HCT116 (cell line): ENCODE data around the gene PARP8. TPM values are rescaled to one million over a fixed set of nuclear protein-coding genes. Genes with fewer than 3 reads are reported as not detected.
"Not testable (repeated sequence)": the region's sequence is repeated elsewhere in the genome, so short reads cannot be mapped to it uniquely, and the experiment has no call there.

ENCODE experiments used
- ATAC-seq: fragments of 200-7000 bp; cut with Tn5 transposase; 2 replicates; pipeline ENCODE4 v1.9.1; 2020; ENCODE audit warnings: mild to moderate bottlenecking, moderate library complexity
- BruUV-seq: library from RNA; stranded (reverse); fragments of 400-500 nt; replicated peaks from 2 replicates; lab custom pipeline; 2021; lab: Mats Ljungman, UMichigan
- CTCF ChIA-PET: fragments of 300-600 bp; sonication (Branson Sonifier 250); formaldehyde crosslinking; loops from one replicate; lab custom pipeline; 2021; ENCODE audit warnings: antibody characterized with exemption; lab: Charles Lee
- POLR2A ChIA-PET: fragments of 300-600, 350-600 bp; sonication (Branson Sonifier 250); formaldehyde crosslinking; loops from one replicate; lab custom pipeline; 2021; ENCODE audit warnings: antibody characterized with exemption; lab: Charles Lee
- RAD21 ChIA-PET, 2 experiments: fragments of 300-600 bp; sonication (Branson Sonifier 250); formaldehyde crosslinking; loops; one replicate each; lab custom pipeline; 2023; ENCODE audit warnings: low total read pairs in 2 of 2; ENCODE audit not compliant: uncharacterized antibody in 2 of 2, unreplicated experiment in 2 of 2, low non-redundant PET in 1 of 2; lab: Charles Lee
- DNase-seq: peaks from one replicate; pipeline ENCODE4 v3.0.0-alpha.2; 2010; ENCODE audit warnings: low read depth, low spot score
- H2AFZ ChIP-seq: fragments of 200-600 bp; shearing (Covaris generic), sonication (generic); 2 replicates; pipeline ENCODE4 v1.6.1; 2017; ENCODE audit warnings: low read depth, mixed run types, mixed read lengths, antibody characterized with exemption, low read length; ENCODE audit not compliant: poor library complexity, severe bottlenecking
- H3K27ac ChIP-seq: 2 replicates; pipeline ENCODE4 v1.5.1; 2012; ENCODE audit warnings: low read depth, low read length
- H3K27me3 ChIP-seq: fragments of 200-600 bp; sonication (generic); 2 replicates; pipeline ENCODE4 v1.6.1; 2016; ENCODE audit warnings: mixed run types, low read length, mixed read lengths; ENCODE audit not compliant: insufficient read depth
- H3K36me3 ChIP-seq, 2 experiments: fragments of 200-500 bp in 1 of 2; fragments of 200-600 bp in 1 of 2; sonication (Bioruptor generic) in 1 of 2; sonication (generic) in 1 of 2; 2 replicates each; pipeline versions ENCODE4 v1.5.1 to v1.6.1; 2014 to 2016; ENCODE audit warnings: low read length in 2 of 2, inconsistent platforms in 1 of 2, mixed read lengths in 1 of 2, mixed run types in 1 of 2; ENCODE audit not compliant: insufficient read depth in 2 of 2, control insufficient read depth in 1 of 2
- H3K4me1 ChIP-seq, 2 experiments: fragments of 200-600 bp in 1 of 2; sonication (generic) in 1 of 2; 2 replicates each; pipeline versions ENCODE4 v1.5.1 to v1.6.1; 2012 to 2017; ENCODE audit warnings: low read length in 2 of 2, inconsistent platforms in 1 of 2, mild to moderate bottlenecking in 1 of 2, mixed read lengths in 1 of 2, mixed run types in 1 of 2, moderate library complexity in 1 of 2; ENCODE audit not compliant: insufficient read depth in 2 of 2, control insufficient read depth in 1 of 2
- H3K4me2 ChIP-seq: fragments of 200-600 bp; sonication (generic); 2 replicates; pipeline ENCODE4 v1.6.1; 2017; ENCODE audit warnings: mixed run types, low read length, mixed read lengths
- H3K4me3 ChIP-seq, 2 experiments: fragments of 200-600 bp in 1 of 2; sonication (generic) in 1 of 2; replicated peaks in 1 of 2; 2 replicates each; pipeline ENCODE4 v1.5.1; 2011 to 2016; ENCODE audit warnings: low read length in 2 of 2, control low read depth in 1 of 2, low read depth in 1 of 2, mild to moderate bottlenecking in 1 of 2, mixed read lengths in 1 of 2, mixed run types in 1 of 2
- H3K79me2 ChIP-seq: fragments of 200-600 bp; sonication (generic); 2 replicates; pipeline ENCODE4 v1.6.1; 2017; ENCODE audit warnings: mild to moderate bottlenecking, mixed run types, low read length, moderate library complexity, mixed read lengths; ENCODE audit not compliant: insufficient read depth
- H3K9ac ChIP-seq: fragments of 200-600 bp; sonication (generic); 2 replicates; pipeline ENCODE4 v1.6.1; 2016; ENCODE audit warnings: low read length, mixed read lengths
- H3K9me2 ChIP-seq: fragments of 200-600 bp; sonication (generic), shearing (Covaris generic); 2 replicates; pipeline ENCODE4 v1.6.1; 2017; ENCODE audit warnings: mixed run types, mild to moderate bottlenecking, moderate library complexity; ENCODE audit not compliant: insufficient read depth
- H3K9me3 ChIP-seq, 2 experiments: fragments of 200-500 bp in 1 of 2; fragments of 200-600 bp in 1 of 2; sonication (Bioruptor generic) in 1 of 2; sonication (generic) in 1 of 2; 2 replicates each; pipeline ENCODE4 v1.6.1; 2014 to 2017; ENCODE audit warnings: low read length in 2 of 2, mixed read lengths in 2 of 2, inconsistent platforms in 1 of 2, low read depth in 1 of 2, mild to moderate bottlenecking in 1 of 2, mixed run types in 1 of 2, moderate library complexity in 1 of 2; ENCODE audit not compliant: control insufficient read depth in 1 of 2, insufficient read depth in 1 of 2
- H4K20me1 ChIP-seq: fragments of 200-600 bp; sonication (generic), shearing (Covaris generic); 2 replicates; pipeline ENCODE4 v1.6.1; 2017; ENCODE audit warnings: mixed run types, mild to moderate bottlenecking, moderate library complexity; ENCODE audit not compliant: insufficient read depth
- EGR1 ChIP-seq: IDR thresholded peaks from 2 replicates; pipeline ENCODE4 v1.6.1; 2012; ENCODE audit warnings: low read depth
- FOSL1 ChIP-seq: IDR thresholded peaks from 2 replicates; pipeline ENCODE4 v1.6.1; 2012; ENCODE audit warnings: low read depth
- POLR2A ChIP-seq: IDR thresholded peaks from 2 replicates; pipeline ENCODE4 v1.7.0; 2011; ENCODE audit warnings: borderline replicate concordance; ENCODE audit not compliant: insufficient read depth, insufficient read length; ENCODE audit errors: extremely low read depth
- SP1 ChIP-seq: IDR thresholded peaks from 2 replicates; pipeline ENCODE4 v1.6.1; 2012; ENCODE audit warnings: low read depth
- YY1 ChIP-seq: IDR thresholded peaks from 2 replicates; pipeline ENCODE4 v1.6.1; 2011; ENCODE audit warnings: low read length, low read depth, moderate library complexity, mild to moderate bottlenecking; ENCODE audit not compliant: insufficient replicate concordance; ENCODE audit errors: extremely low read depth
- ZNF274 ChIP-seq: fragments of 200-500 bp; sonication (Bioruptor generic); IDR thresholded peaks from 2 replicates; pipeline ENCODE4 v1.6.1; 2014; ENCODE audit warnings: mild to moderate bottlenecking, low read depth, low read length, inconsistent platforms
- intact Hi-C: fragments of 100-400 bp; cut with micrococcal nuclease; formaldehyde crosslinking; loops from 2 replicates; pipeline ENCODE4 v1.10.0; 2022
- total RNA-seq: library from RNA; stranded (reverse); gene quantifications from one replicate; pipeline ENCODE4 v1.2.1, GENCODE V29; 2021; ENCODE audit not compliant: unreplicated experiment
- TF ChIP-seq, protein P1 (sequence below): IDR thresholded peaks from 2 replicates; pipeline ENCODE4 v1.6.1; 2012
- TF ChIP-seq, protein P2 (sequence below): IDR thresholded peaks from 2 replicates; pipeline ENCODE4 v1.6.1; 2011; ENCODE audit warnings: mild to moderate bottlenecking, low read length, moderate library complexity; ENCODE audit not compliant: insufficient replicate concordance; ENCODE audit errors: extremely low read depth
- TF ChIP-seq, protein P3 (sequence below): IDR thresholded peaks from 2 replicates; pipeline ENCODE4 v1.6.1; 2012

Gene PARP8
- total RNA-seq, 1 experiment from 2014 or later: 19.0 TPM

DNA sequence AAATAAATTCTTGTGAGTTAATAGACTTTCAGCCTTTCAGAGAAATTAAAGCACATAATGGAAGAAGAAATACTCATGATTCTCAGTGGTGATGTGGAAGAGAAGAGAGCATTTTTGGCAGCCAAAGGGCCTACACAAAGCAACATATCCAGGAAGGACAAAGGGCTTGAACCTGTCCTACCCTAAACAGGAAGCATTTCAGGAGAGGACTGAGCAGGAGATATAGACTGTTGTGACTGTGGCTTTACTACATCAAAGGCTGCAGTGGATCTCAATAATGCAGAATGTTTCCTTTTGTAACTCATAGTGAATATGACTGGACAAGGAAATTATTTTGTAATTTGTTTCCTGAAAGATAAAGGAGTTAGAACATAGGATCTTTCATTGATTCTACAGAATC is 1.3 kb upstream of the PARP8 start:
- BruUV-seq: no TSS peak
- Histone ChIP-seq H2AFZ (no peak overlapping the region), H3K9ac (no peak overlapping the region), H3K9me2 (no peaks in the 10 kb centered on the region), H3K36me3 (no peaks in the 10 kb centered on the region), H3K4me3 (no peak overlapping the region), H3K4me1 (peaks cover 0 to 16% of the 10 kb centered on the region in 2 experiments; a peak in 2 of 4 replicates), H3K79me2 (peaks cover 11% of the 10 kb centered on the region), H3K27me3 (no peaks in the 10 kb centered on the region), H4K20me1 (no peaks in the 10 kb centered on the region), H3K9me3 (no peaks in the 10 kb centered on the region), H3K27ac (no peak overlapping the region), H3K4me2 (no peak overlapping the region)
- intact Hi-C loops: no loop called here
- CTCF ChIA-PET: no interaction called here
- RAD21 ChIA-PET: no interaction called here
- POLR2A ChIA-PET: no interaction called here
- no peak for ATAC-seq
- TF ChIP-seq, protein P1, sequence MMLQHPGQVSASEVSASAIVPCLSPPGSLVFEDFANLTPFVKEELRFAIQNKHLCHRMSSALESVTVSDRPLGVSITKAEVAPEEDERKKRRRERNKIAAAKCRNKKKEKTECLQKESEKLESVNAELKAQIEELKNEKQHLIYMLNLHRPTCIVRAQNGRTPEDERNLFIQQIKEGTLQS: no peak
- TF ChIP-seq SP1 (no peak), FOSL1 (no peak), EGR1 (no peak), ZNF274 (no peak), YY1 (no peak), POLR2A (no peak)
- TF ChIP-seq, protein P2, sequence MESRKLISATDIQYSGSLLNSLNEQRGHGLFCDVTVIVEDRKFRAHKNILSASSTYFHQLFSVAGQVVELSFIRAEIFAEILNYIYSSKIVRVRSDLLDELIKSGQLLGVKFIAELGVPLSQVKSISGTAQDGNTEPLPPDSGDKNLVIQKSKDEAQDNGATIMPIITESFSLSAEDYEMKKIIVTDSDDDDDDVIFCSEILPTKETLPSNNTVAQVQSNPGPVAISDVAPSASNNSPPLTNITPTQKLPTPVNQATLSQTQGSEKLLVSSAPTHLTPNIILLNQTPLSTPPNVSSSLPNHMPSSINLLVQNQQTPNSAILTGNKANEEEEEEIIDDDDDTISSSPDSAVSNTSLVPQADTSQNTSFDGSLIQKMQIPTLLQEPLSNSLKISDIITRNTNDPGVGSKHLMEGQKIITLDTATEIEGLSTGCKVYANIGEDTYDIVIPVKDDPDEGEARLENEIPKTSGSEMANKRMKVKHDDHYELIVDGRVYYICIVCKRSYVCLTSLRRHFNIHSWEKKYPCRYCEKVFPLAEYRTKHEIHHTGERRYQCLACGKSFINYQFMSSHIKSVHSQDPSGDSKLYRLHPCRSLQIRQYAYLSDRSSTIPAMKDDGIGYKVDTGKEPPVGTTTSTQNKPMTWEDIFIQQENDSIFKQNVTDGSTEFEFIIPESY: no peak
- TF ChIP-seq, protein P3, sequence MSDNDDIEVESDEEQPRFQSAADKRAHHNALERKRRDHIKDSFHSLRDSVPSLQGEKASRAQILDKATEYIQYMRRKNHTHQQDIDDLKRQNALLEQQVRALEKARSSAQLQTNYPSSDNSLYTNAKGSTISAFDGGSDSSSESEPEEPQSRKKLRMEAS: no peak
- no peak for DNase-seq

DNA sequence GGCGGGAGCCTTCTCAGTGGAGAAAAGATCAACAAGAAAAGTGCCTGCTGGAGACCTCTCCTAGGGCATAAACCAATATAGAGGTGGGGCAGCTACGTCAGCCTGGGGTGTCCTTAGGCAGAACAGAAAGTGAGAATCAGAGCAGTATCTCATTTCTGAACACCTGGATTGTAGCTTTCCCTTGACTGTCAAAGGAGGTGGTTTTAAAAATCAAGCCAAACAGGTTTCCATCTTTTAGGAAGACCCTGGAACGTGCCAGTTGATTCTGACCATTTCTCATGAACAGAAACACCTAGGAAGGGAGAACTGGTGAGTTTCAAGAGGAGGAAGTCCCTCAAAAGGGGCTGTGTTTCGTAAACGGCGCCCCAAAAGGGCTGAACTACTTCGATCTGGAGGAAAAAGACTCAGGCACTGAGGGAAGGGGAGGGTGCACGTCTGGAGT is 655 bp upstream of the PARP8 start:
- RAD21 ChIA-PET: not testable (repeated sequence)
- H3K4me3 ChIP-seq: peak overlapping the region; percentile 81 to 84

More for the DNA sequence above, 655 bp upstream of the PARP8 start:
- intact Hi-C loops, H3K9me2 ChIP-seq, H3K27ac ChIP-seq, CTCF ChIA-PET, H2AFZ ChIP-seq, H3K36me3 ChIP-seq, POLR2A ChIA-PET, H3K9me3 ChIP-seq, H3K27me3 ChIP-seq, ATAC-seq, DNase-seq, H4K20me1 ChIP-seq: not testable (repeated sequence)
- Histone ChIP-seq H3K79me2 (peaks cover 15% of the 10 kb centered on the region), H3K9ac (peak overlapping the region; percentile 80; the same call in 1 of the 2 replicates), H3K4me1 (peaks cover 0 to 16% of the 10 kb centered on the region in 2 experiments; a peak in 2 of 4 replicates), H3K4me2 (peak overlapping the region; percentile 79)
- BruUV-seq: TSS peak; percentile 40
